T-helper 2 cell treated with Interferon-gamma antibody and Interleukin-4, amounts not matched to agents 5 μg/mL and 100 μg/mL, for 36 hours (primary cell): ENCODE results near the gene ARMC6.

Experiments
- DNase-seq: peaks from one replicate; pipeline ENCODE4 v3.0.0; 2021; ENCODE audit warnings: low spot score
- H3K27ac Mint-ChIP-seq: one replicate; pipeline ENCODE4 v1.8.0; 2021; ENCODE audit warnings: mild to moderate bottlenecking, mixed read lengths
- H3K27me3 Mint-ChIP-seq: one replicate; pipeline ENCODE4 v1.8.0; 2021; ENCODE audit warnings: low read depth, mixed read lengths
- H3K36me3 Mint-ChIP-seq: one replicate; pipeline ENCODE4 v1.8.0; 2021; ENCODE audit warnings: low read depth, mixed read lengths
- H3K4me1 Mint-ChIP-seq: one replicate; pipeline ENCODE4 v1.8.0; 2021; ENCODE audit warnings: low read depth, mixed read lengths
- H3K4me3 Mint-ChIP-seq: one replicate; pipeline ENCODE4 v1.8.0; 2022; ENCODE audit warnings: mild to moderate bottlenecking, moderate library complexity, mixed read lengths
- H3K9me3 Mint-ChIP-seq: one replicate; pipeline ENCODE4 v1.8.0; 2021; ENCODE audit warnings: mixed read lengths

Gene ARMC6

GRCh38 chr19:19032420-19033175 lies 805 bp upstream of the ARMC6 start:
- H3K4me1 Mint-ChIP-seq, result peaks cover 22% of the 10 kb centered on the region
- H3K27ac Mint-ChIP-seq, result peak overlapping the region; percentile 96
- peaks cover 38% of the 10 kb centered on the region for H3K36me3 Mint-ChIP-seq
- no peaks in the 10 kb centered on the region for H3K9me3 Mint-ChIP-seq
- peak overlapping the region; percentile 94 for H3K4me3 Mint-ChIP-seq
- peak; percentile 85 for DNase-seq
- no peaks in the 10 kb centered on the region for H3K27me3 Mint-ChIP-seq

GRCh38 chr19:19033176-19033425 lies 302 bp upstream of the ARMC6 start:
- Mint-ChIP-seq H3K4me1 (peaks cover 22% of the 10 kb centered on the region), H3K27me3 (no peaks in the 10 kb centered on the region), H3K4me3 (peak overlapping the region; percentile 94)

GRCh38 chr19:19034204-19034624 lies 811 bp downstream of the ARMC6 start:
- H3K36me3 Mint-ChIP-seq, result peaks cover 36% of the 10 kb centered on the region
- peak overlapping the region; percentile 87 for H3K4me3 Mint-ChIP-seq
- no peaks in the 10 kb centered on the region for H3K9me3 Mint-ChIP-seq
- DNase-seq, result peak; percentile 82
- H3K4me1 Mint-ChIP-seq, result peaks cover 22% of the 10 kb centered on the region
- H3K27ac Mint-ChIP-seq, result peak overlapping the region; percentile 97
- H3K27me3 Mint-ChIP-seq, result no peaks in the 10 kb centered on the region

More at GRCh38 chr19:19033176-19033425, 302 bp upstream of the ARMC6 start:
- no peaks in the 10 kb centered on the region for H3K9me3 Mint-ChIP-seq
- peak overlapping the region; percentile 96 for H3K27ac Mint-ChIP-seq
- H3K36me3 Mint-ChIP-seq, result peaks cover 36% of the 10 kb centered on the region
- no peak for DNase-seq

- H3K36me3 Mint-ChIP-seq, result peaks cover 23% of the 10 kb centered on the region
- H3K4me3 Mint-ChIP-seq, result no peak overlapping the region
- no peaks in the 10 kb centered on the region for H3K27me3 Mint-ChIP-seq
- peaks cover 9% of the 10 kb centered on the region for H3K4me1 Mint-ChIP-seq
- DNase-seq, result no peak
- H3K9me3 Mint-ChIP-seq, result no peaks in the 10 kb centered on the region
- peak overlapping the region; percentile 22 for H3K27ac Mint-ChIP-seq
Measured at GRCh38 chr19:19039901-19040300, 6.5 kb downstream of the ARMC6 start.

- H3K4me1 Mint-ChIP-seq, result peaks cover 9% of the 10 kb centered on the region
- no peak overlapping the region for H3K27ac Mint-ChIP-seq
- H3K36me3 Mint-ChIP-seq, result peaks cover 27% of the 10 kb centered on the region
- no peak overlapping the region for H3K4me3 Mint-ChIP-seq
- DNase-seq, result no peak
- no peaks in the 10 kb centered on the region for H3K9me3 Mint-ChIP-seq
- H3K27me3 Mint-ChIP-seq, result no peaks in the 10 kb centered on the region
Measured at GRCh38 chr19:19040417-19040816, 7.0 kb downstream of the ARMC6 start.

GRCh38 chr19:19042732-19043280 lies 9.4 kb downstream of the ARMC6 start:
- Mint-ChIP-seq H3K4me1 (peaks cover 9% of the 10 kb centered on the region), H3K36me3 (peaks cover 25% of the 10 kb centered on the region), H3K27ac (no peak overlapping the region), H3K9me3 (no peaks in the 10 kb centered on the region), H3K27me3 (no peaks in the 10 kb centered on the region), H3K4me3 (no peak overlapping the region)
- DNase-seq, result no peak

GRCh38 chr19:19043481-19043880 lies 10.1 kb downstream of the ARMC6 start:
- Mint-ChIP-seq H3K27ac (no peak overlapping the region), H3K27me3 (no peaks in the 10 kb centered on the region), H3K36me3 (peaks cover 25% of the 10 kb centered on the region), H3K9me3 (no peaks in the 10 kb centered on the region), H3K4me1 (peaks cover 9% of the 10 kb centered on the region), H3K4me3 (no peak overlapping the region)
- DNase-seq, result no peak

GRCh38 chr19:19043881-19044280 lies 10.5 kb downstream of the ARMC6 start:
- H3K36me3 Mint-ChIP-seq, result peaks cover 25% of the 10 kb centered on the region
- no peaks in the 10 kb centered on the region for H3K9me3 Mint-ChIP-seq
- no peaks in the 10 kb centered on the region for H3K27me3 Mint-ChIP-seq
- no peak overlapping the region for H3K4me3 Mint-ChIP-seq
- H3K4me1 Mint-ChIP-seq, result peaks cover 9% of the 10 kb centered on the region
- no peak overlapping the region for H3K27ac Mint-ChIP-seq
- no peak for DNase-seq

GRCh38 chr19:19049406-19049805 lies 16.0 kb downstream of the ARMC6 start:
- Mint-ChIP-seq H3K4me3 (no peak overlapping the region), H3K9me3 (no peaks in the 10 kb centered on the region), H3K27ac (no peak overlapping the region), H3K36me3 (peaks cover 25% of the 10 kb centered on the region), H3K4me1 (no peaks in the 10 kb centered on the region), H3K27me3 (no peaks in the 10 kb centered on the region)
- no peak for DNase-seq

GRCh38 chr19:19050104-19050503 lies 16.7 kb downstream of the ARMC6 start:
- H3K4me1 Mint-ChIP-seq, result no peaks in the 10 kb centered on the region
- H3K9me3 Mint-ChIP-seq, result no peaks in the 10 kb centered on the region
- H3K4me3 Mint-ChIP-seq, result no peak overlapping the region
- no peak for DNase-seq
- no peak overlapping the region for H3K27ac Mint-ChIP-seq
- no peaks in the 10 kb centered on the region for H3K27me3 Mint-ChIP-seq
- H3K36me3 Mint-ChIP-seq, result peaks cover 23% of the 10 kb centered on the region

GRCh38 chr19:19050731-19051130 lies 17.3 kb downstream of the ARMC6 start:
- DNase-seq, result no peak
- Mint-ChIP-seq H3K27ac (no peak overlapping the region), H3K36me3 (peaks cover 24% of the 10 kb centered on the region), H3K4me1 (no peaks in the 10 kb centered on the region), H3K9me3 (no peaks in the 10 kb centered on the region), H3K4me3 (no peak overlapping the region), H3K27me3 (no peaks in the 10 kb centered on the region)

- H3K27me3 Mint-ChIP-seq, result no peaks in the 10 kb centered on the region
- no peak overlapping the region for H3K27ac Mint-ChIP-seq
- no peaks in the 10 kb centered on the region for H3K4me1 Mint-ChIP-seq
- H3K9me3 Mint-ChIP-seq, result no peaks in the 10 kb centered on the region
- no peak overlapping the region for H3K4me3 Mint-ChIP-seq
- no peak for DNase-seq
- peaks cover 22% of the 10 kb centered on the region for H3K36me3 Mint-ChIP-seq
Measured at GRCh38 chr19:19051478-19052213, 18.2 kb downstream of the ARMC6 start.

GRCh38 chr19:19052921-19053320 lies 19.5 kb downstream of the ARMC6 start:
- Mint-ChIP-seq H3K27me3 (no peaks in the 10 kb centered on the region), H3K4me3 (no peak overlapping the region), H3K4me1 (no peaks in the 10 kb centered on the region), H3K36me3 (peaks cover 18% of the 10 kb centered on the region), H3K27ac (no peak overlapping the region), H3K9me3 (no peaks in the 10 kb centered on the region)
- no peak for DNase-seq

GRCh38 chr19:19053508-19054314 lies 20.3 kb downstream of the ARMC6 start:
- Mint-ChIP-seq H3K4me3 (no peak overlapping the region), H3K4me1 (no peaks in the 10 kb centered on the region), H3K36me3 (peaks cover 18% of the 10 kb centered on the region), H3K27ac (no peak overlapping the region), H3K27me3 (no peaks in the 10 kb centered on the region), H3K9me3 (no peaks in the 10 kb centered on the region)
- DNase-seq, result peak; percentile 17
